HEK293T (cell line): ENCODE results near the gene RAB6B.

Experiments
- CTCF ChIA-PET: fragments of 350-600 bp; formaldehyde crosslinking; extraction: SDS; loops from one replicate; lab custom pipeline; 2021; ENCODE audit warnings: antibody characterized with exemption, inconsistent platforms; lab: Yijun Ruan, JAX
- POLR2A ChIA-PET: fragments of 350-600 bp; formaldehyde crosslinking; extraction: SDS; loops from one replicate; lab custom pipeline; 2020; ENCODE audit warnings: antibody characterized with exemption, inconsistent platforms; lab: Yijun Ruan, JAX
- DNase-seq: peaks from one replicate; pipeline ENCODE4 v3.0.0; 2012; ENCODE audit warnings: mixed read lengths; ENCODE audit errors: extremely low spot score
- ARNT ChIP-seq: fragments of 450-650 bp; IDR thresholded peaks from 2 replicates; pipeline ENCODE4 v1.6.1; 2017; ENCODE audit warnings: mild to moderate bottlenecking
- BHLHE40 ChIP-seq: fragments of 450-650 bp; IDR thresholded peaks from 2 replicates; pipeline ENCODE4 v1.6.1; 2016; ENCODE audit warnings: mild to moderate bottlenecking, moderate library complexity, borderline replicate concordance
- CTBP1 ChIP-seq: fragments of 450-650 bp; IDR thresholded peaks from 2 replicates; pipeline ENCODE4 v1.6.1; 2016; ENCODE audit warnings: borderline replicate concordance
- ELF4 ChIP-seq: fragments of 450-650 bp; IDR thresholded peaks from 2 replicates; pipeline ENCODE4 v1.6.1; 2017; ENCODE audit warnings: antibody characterized with exemption
- FOXA1 ChIP-seq: fragments of 450-650 bp; IDR thresholded peaks from 2 replicates; pipeline ENCODE4 v1.6.1; 2016; ENCODE audit warnings: mild to moderate bottlenecking
- FOXK2 ChIP-seq: fragments of 450-650 bp; IDR thresholded peaks from 2 replicates; pipeline ENCODE4 v1.6.1; 2016; ENCODE audit warnings: mild to moderate bottlenecking
- FOXM1 ChIP-seq: fragments of 450-650 bp; IDR thresholded peaks from 2 replicates; pipeline ENCODE4 v1.6.1; 2017; ENCODE audit warnings: mild to moderate bottlenecking, borderline replicate concordance
- HDGF ChIP-seq: fragments of 450-650 bp; IDR thresholded peaks from 2 replicates; pipeline ENCODE4 v1.6.1; 2017; ENCODE audit warnings: antibody characterized with exemption, borderline replicate concordance
- L3MBTL2 ChIP-seq: fragments of 450-650 bp; conservative IDR thresholded peaks from 2 replicates; pipeline ENCODE4 v1.6.1; 2016; ENCODE audit warnings: mild to moderate bottlenecking
- LEF1 ChIP-seq: fragments of 450-650 bp; IDR thresholded peaks from 2 replicates; pipeline ENCODE4 v1.6.1; 2017; ENCODE audit warnings: mild to moderate bottlenecking, borderline replicate concordance
- NFRKB ChIP-seq: fragments of 450-650 bp; IDR thresholded peaks from 2 replicates; pipeline ENCODE4 v1.6.1; 2016; ENCODE audit warnings: mild to moderate bottlenecking, moderate library complexity
- SP1 ChIP-seq: fragments of 450-650 bp; IDR thresholded peaks from 2 replicates; pipeline ENCODE4 v1.6.1; 2017
- SUZ12 ChIP-seq: fragments of 450-650 bp; IDR thresholded peaks from 2 replicates; pipeline ENCODE4 v1.6.1; 2016; ENCODE audit warnings: mild to moderate bottlenecking
- TARDBP ChIP-seq: fragments of 450-650 bp; IDR thresholded peaks from 2 replicates; pipeline ENCODE4 v1.6.1; 2016
- ZNF384 ChIP-seq: fragments of 450-650 bp; IDR thresholded peaks from 2 replicates; pipeline ENCODE4 v1.6.1; 2016
- TF ChIP-seq, protein P1 (sequence below): fragments of 450-650 bp; IDR thresholded peaks from 2 replicates; pipeline ENCODE4 v1.6.1; 2016

Gene RAB6B

DNA sequence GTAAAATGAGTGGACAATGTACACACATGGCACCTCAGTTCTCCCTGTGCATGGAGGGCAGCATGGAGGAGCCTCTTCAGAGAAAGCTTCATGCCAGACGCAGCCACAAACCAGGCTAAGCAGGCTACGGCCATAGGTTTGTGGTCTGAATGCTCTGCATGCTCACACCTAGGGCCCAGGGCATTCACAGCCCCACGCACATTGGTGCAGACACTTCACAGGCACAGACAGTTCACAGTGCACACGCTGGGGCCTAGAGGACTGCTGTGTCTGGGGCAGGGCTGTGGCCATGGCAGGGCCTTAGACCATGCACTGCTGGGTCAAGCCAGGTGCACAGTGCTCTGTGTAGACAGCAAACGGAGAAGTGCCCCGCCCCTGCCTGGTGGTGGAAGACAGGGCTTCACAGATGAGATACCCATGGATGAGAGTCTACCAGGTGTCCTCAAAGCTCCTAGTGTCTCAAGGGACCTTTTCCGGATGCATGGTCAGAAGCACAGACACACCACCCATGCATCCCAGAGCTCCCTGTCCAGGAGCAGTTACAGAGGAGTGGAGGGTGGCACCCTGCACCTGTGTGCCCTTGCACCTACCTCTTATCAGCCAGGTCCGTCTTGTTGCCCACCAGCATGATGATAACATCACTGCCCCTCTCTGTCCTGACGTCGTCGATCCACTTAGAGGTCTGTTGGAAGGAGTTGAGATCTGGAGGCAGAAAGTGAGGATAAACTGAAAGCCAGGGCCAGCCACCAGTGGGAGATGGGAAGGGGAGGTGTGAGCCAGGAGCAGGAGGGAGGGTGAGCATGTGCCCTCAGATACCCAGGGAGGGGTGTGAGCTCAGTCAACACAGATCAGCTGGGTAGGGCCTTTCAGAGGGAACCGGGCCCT lies 56.5 kb downstream of the RAB6B start:
- TF ChIP-seq SUZ12, result no peak
- no peak for TF ChIP-seq LEF1
- TF ChIP-seq, protein P1, sequence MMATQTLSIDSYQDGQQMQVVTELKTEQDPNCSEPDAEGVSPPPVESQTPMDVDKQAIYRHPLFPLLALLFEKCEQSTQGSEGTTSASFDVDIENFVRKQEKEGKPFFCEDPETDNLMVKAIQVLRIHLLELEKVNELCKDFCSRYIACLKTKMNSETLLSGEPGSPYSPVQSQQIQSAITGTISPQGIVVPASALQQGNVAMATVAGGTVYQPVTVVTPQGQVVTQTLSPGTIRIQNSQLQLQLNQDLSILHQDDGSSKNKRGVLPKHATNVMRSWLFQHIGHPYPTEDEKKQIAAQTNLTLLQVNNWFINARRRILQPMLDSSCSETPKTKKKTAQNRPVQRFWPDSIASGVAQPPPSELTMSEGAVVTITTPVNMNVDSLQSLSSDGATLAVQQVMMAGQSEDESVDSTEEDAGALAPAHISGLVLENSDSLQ, result no peak
- no peak for TF ChIP-seq SP1
- TF ChIP-seq L3MBTL2, result no peak
- TF ChIP-seq TARDBP, result no peak
- no peak for TF ChIP-seq ARNT
- TF ChIP-seq ELF4, result no peak
- no peak for TF ChIP-seq FOXK2
- TF ChIP-seq HDGF, result no peak
- TF ChIP-seq BHLHE40, result no peak
- no peak for TF ChIP-seq ZNF384
- TF ChIP-seq FOXM1, result no peak
- TF ChIP-seq CTBP1, result no peak
- no peak for TF ChIP-seq FOXA1
- DNase-seq, result no peak
- POLR2A ChIA-PET, result no interaction called here
- CTCF ChIA-PET, result no interaction called here

DNA sequence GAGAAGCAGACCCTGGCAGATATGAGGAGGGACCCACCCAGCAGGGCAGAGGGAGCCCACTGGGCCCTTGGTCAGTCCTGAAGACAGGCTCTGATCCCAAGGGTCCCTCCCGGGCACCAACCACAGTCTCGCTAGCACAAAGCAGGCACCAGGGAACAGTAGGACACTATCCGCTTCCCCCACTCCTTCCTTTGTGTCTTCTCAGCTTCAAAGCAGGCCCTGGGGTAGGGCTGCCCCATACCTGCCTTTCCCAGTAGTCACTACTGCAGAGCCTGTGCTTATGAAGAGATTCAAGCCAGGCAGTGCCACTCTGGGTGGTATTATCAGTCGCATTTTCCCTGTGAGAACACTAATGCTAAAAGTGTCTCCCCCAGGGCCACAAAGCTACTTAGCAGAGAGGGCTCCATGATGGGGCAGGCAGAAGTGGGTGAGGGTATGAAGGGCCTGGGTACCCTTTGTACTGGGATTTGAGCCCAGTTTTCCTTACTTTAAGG lies 57.3 kb downstream of the RAB6B start:
- POLR2A ChIA-PET, result no interaction called here
- CTCF ChIA-PET, result no interaction called here
- TF ChIP-seq TARDBP, result no peak
- no peak for TF ChIP-seq ELF4
- no peak for TF ChIP-seq L3MBTL2
- TF ChIP-seq ZNF384, result no peak
- no peak for TF ChIP-seq SP1
- no peak for TF ChIP-seq CTBP1
- no peak for TF ChIP-seq NFRKB
- no peak for TF ChIP-seq FOXA1
- no peak for TF ChIP-seq BHLHE40
- TF ChIP-seq LEF1, result no peak
- DNase-seq, result no peak

DNA sequence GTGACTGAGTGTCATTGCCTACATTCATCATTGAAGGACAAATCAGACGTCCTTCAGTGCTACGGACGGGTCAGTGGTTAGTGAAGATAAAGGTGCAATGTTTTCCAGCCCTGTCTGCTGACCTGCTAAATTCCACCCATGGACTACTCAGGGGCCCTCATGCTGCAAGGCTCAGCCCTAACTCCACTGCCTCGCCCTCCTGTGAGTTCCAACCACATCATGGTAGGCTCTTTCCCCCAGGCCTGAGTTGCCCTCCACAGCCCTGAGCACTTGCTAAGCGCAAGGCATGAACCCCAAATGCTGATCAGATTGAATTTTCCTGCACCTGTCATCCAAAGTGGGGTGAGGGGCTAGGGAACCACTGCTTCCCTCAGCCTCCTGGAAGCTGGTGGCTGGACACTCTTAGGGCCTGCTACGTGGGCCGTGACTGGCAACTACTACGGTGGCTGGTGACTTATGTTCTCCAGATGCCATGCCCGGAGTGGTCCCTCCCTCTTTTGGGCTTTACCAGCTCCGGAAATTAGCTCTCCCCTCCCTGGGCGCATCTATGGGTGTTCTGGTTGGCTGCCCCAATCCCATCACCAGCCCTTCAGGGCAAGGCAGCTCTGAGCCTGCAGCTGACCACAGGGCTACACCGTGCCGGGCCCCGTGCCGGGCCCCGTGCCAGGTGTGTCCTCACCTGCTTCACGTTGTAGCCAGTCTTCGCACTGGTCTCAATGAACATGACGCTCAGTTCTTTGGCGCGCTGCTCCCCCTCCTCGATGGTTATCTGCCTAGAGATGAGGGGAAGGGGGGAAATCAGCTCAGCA lies 58.0 kb downstream of the RAB6B start:
- CTCF ChIA-PET, result no interaction called here
- POLR2A ChIA-PET, result no interaction called here
- TF ChIP-seq, protein P1, result no peak
- TF ChIP-seq ZNF384, result no peak
- no peak for TF ChIP-seq ELF4
- TF ChIP-seq BHLHE40, result no peak
- TF ChIP-seq HDGF, result no peak
- TF ChIP-seq CTBP1, result no peak
- no peak for TF ChIP-seq LEF1
- TF ChIP-seq FOXA1, result no peak
- TF ChIP-seq SP1, result no peak
- TF ChIP-seq FOXK2, result no peak
- TF ChIP-seq FOXM1, result no peak
- no peak for TF ChIP-seq TARDBP
- TF ChIP-seq NFRKB, result no peak
- TF ChIP-seq L3MBTL2, result no peak
- TF ChIP-seq ARNT, result no peak
- no peak for DNase-seq

DNA sequence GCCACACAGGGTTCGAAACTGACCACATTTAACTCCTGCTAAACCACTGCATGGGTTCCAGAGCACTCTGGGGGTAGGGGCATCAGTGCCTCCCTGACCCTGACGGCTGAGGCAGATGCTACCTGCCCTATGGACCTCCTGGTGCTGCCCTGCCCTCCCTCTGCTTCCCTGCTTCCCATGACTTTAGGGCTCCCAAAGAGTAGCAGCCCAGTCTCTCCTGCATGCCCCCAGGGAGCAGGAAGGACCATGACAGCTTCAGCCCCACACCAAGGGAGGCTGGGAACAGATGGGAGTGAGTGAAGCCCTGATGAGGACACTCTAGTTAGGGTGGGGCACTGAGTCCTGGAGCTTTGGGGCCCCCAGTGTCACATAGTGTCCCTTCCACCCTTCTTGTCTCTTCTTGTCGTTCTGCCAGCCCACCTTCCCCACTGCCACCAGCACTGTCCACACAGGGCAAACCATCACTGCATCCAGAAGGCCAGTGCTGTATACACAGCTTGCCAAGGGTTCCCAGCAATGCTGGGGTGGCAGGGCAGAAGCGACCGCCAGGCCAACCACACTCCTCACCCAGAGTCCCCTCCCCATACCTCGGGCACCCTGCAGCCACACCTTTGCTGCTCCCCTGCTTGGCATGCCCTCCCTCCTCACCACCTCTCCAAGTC lies 59.1 kb downstream of the RAB6B start:
- CTCF ChIA-PET, result no interaction called here
- POLR2A ChIA-PET, result no interaction called here
- DNase-seq, result no peak
- TF ChIP-seq HDGF (no peak), FOXM1 (no peak), ZNF384 (no peak), L3MBTL2 (no peak), NFRKB (no peak)

DNA sequence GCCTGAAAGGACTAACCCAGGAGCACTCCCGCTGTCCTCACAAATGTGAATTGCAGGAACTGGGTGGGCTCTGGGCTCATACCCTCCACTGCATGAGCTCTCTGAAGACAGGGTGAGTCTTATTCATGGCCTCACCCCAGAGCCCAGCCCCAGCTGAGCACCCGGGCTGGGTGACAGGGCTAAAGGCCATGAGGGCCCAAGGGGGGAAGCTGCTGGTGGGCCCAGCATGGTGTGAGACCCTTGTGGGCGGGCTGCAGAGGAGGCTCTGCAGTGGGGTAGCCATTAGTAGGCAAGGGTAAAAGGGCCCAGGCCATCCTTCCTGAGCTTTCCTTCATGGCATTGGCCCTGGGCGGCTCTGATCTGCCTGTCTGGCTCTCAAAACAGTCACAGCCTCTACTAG lies 59.7 kb downstream of the RAB6B start:
- ChIA-PET CTCF (no interaction called here), POLR2A (no interaction called here)
- DNase-seq, result no peak
- TF ChIP-seq, protein P1, result no peak
- TF ChIP-seq BHLHE40 (no peak), NFRKB (no peak), SP1 (no peak), TARDBP (no peak), FOXM1 (no peak), ELF4 (no peak), L3MBTL2 (no peak), ARNT (no peak), ZNF384 (no peak), FOXA1 (no peak), FOXK2 (no peak), LEF1 (no peak), HDGF (no peak)
